Activated CD8-positive, alpha-beta T cell treated with anti-CD3 and anti-CD28 coated beads for 36 hours (primary cell): ENCODE measurements around the gene NDN. TPM values are rescaled to one million over a fixed set of nuclear protein-coding genes. Genes with fewer than 3 reads are reported as not detected.
A peak's percentile ranks its signal among the peaks of the same experiment; 100 is the strongest.

ENCODE experiments used
- ATAC-seq: fragments of 200-7000 bp; cut with Tn5 transposase; one replicate; pipeline ENCODE4 v1.10.0; 2021; ENCODE audit warnings: mild to moderate bottlenecking, moderate library complexity
- CTCF ChIA-PET: fragments of 350-600 bp; sonication (Branson Sonifier 250); formaldehyde crosslinking; loops from one replicate; lab custom pipeline; 2021; ENCODE audit warnings: antibody characterized with exemption; lab: Charles Lee
- POLR2A ChIA-PET: fragments of 350-600 bp; sonication (Branson Sonifier 250); formaldehyde crosslinking; loops from one replicate; lab custom pipeline; 2021; ENCODE audit warnings: antibody characterized with exemption; lab: Charles Lee
- DNase-seq: peaks from one replicate; pipeline ENCODE4 v3.0.0-alpha.2; 2020
- H3K27ac Mint-ChIP-seq: one replicate; pipeline ENCODE4 v1.8.0; 2021; ENCODE audit warnings: mild to moderate bottlenecking, mixed read lengths
- H3K27me3 Mint-ChIP-seq: one replicate; pipeline ENCODE4 v1.8.0; 2021; ENCODE audit warnings: mixed read lengths
- H3K36me3 Mint-ChIP-seq: one replicate; pipeline ENCODE4 v1.8.0; 2021; ENCODE audit warnings: low read depth, mixed read lengths
- H3K4me1 Mint-ChIP-seq: one replicate; pipeline ENCODE4 v1.8.0; 2021; ENCODE audit warnings: low read depth, mixed read lengths
- H3K4me3 Mint-ChIP-seq: one replicate; pipeline ENCODE4 v1.8.0; 2021; ENCODE audit warnings: mild to moderate bottlenecking, moderate library complexity, mixed read lengths
- H3K9me3 Mint-ChIP-seq: one replicate; pipeline ENCODE4 v1.8.0; 2021; ENCODE audit warnings: mixed read lengths
- intact Hi-C: fragments of 100-400 bp; cut with micrococcal nuclease; formaldehyde crosslinking; loops from one replicate; pipeline ENCODE4 v1.10.0; 2022
- total RNA-seq, 2 experiments: library from RNA; stranded (reverse); gene quantifications; one replicate each; pipeline ENCODE4 v1.2.3, GENCODE V29; 2021
- TF ChIP-seq, protein P1 (sequence below): fragments of 200-600 bp; IDR thresholded peaks from one replicate; pipeline ENCODE4 v1.8.0; 2022; ENCODE audit warnings: antibody characterized with exemption, mild to moderate bottlenecking

NDN gene
- total RNA-seq, 2 experiments from 2014 or later: 2.6 to 3.0 TPM

DNA sequence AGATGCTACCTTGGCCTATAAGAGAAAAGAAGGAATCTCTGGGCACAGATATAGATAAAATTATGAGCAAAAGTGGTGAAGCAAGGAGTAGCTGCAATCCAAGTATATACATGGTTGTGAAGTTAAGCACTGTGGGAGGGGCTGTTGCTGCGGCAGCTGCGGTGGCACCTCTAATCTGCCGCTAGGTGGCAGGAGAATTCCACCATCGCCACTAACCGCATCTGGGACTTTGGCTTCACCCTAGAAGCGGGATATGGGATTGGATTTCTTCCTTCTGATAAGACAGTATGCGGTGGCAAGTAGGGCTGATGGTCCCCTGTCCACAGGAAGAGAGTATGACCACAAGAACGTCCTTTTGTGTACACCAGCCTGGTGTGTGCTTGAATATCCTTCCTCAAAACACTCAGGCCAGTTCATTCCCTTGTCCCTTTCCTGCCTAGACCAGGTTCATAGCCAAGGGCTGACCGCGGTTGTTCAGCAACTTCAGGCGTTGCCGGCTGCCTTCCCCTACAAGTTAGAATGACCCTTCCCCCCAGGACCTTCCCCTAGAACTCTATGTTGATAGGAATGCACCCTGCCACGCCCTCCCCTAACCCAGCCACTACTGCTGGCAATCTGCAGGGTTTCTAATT, 44.6 kb downstream of the NDN start:
- intact Hi-C loops: no loop called here

More for the DNA sequence above, 44.6 kb downstream of the NDN start:
- ATAC-seq (no peak), DNase-seq (peak; percentile 52)
- no peak overlapping the region for H3K27ac Mint-ChIP-seq
- POLR2A ChIA-PET: no interaction called here
- no peak overlapping the region for H3K4me3 Mint-ChIP-seq
- TF ChIP-seq, protein P1, sequence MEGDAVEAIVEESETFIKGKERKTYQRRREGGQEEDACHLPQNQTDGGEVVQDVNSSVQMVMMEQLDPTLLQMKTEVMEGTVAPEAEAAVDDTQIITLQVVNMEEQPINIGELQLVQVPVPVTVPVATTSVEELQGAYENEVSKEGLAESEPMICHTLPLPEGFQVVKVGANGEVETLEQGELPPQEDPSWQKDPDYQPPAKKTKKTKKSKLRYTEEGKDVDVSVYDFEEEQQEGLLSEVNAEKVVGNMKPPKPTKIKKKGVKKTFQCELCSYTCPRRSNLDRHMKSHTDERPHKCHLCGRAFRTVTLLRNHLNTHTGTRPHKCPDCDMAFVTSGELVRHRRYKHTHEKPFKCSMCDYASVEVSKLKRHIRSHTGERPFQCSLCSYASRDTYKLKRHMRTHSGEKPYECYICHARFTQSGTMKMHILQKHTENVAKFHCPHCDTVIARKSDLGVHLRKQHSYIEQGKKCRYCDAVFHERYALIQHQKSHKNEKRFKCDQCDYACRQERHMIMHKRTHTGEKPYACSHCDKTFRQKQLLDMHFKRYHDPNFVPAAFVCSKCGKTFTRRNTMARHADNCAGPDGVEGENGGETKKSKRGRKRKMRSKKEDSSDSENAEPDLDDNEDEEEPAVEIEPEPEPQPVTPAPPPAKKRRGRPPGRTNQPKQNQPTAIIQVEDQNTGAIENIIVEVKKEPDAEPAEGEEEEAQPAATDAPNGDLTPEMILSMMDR: peak; percentile 73
- H3K4me1 Mint-ChIP-seq: no peaks in the 10 kb centered on the region
- H3K36me3 Mint-ChIP-seq: no peaks in the 10 kb centered on the region
- H3K9me3 Mint-ChIP-seq: no peaks in the 10 kb centered on the region
- H3K27me3 Mint-ChIP-seq: no peaks in the 10 kb centered on the region
- CTCF ChIA-PET: interaction anchor here (1.0 to 1.5 kb wide), 3 partner anchors 8 to 75 kb away, joined by 4 to 7 read pairs (median 5); no protein-coding TSS in a partner anchor

Other genes with a start within 250 kb of the NDN start
- gene GOLGA6L2, start 240.1 kb downstream of the NDN start, total RNA-seq: not detected
- 1 to 10 TPM; 1.3 to 1.6 TPM for gene MKRN3, start 121.6 kb downstream of the NDN start, total RNA-seq
- gene MAGEL2, start 39.4 kb downstream of the NDN start, total RNA-seq: not detected